HG02970 (cell line): ENCODE measurements around the gene CFAP97D1.

Experiments
- ATAC-seq: cut with Tn5 transposase; IDR thresholded peaks from one replicate; pipeline ENCODE4 v1.9.1; 2021; ENCODE audit warnings: mild to moderate bottlenecking, moderate library complexity, moderate number of reproducible peaks; ENCODE audit not compliant: unreplicated experiment, low FRiP score

CFAP97D1 gene

DNA sequence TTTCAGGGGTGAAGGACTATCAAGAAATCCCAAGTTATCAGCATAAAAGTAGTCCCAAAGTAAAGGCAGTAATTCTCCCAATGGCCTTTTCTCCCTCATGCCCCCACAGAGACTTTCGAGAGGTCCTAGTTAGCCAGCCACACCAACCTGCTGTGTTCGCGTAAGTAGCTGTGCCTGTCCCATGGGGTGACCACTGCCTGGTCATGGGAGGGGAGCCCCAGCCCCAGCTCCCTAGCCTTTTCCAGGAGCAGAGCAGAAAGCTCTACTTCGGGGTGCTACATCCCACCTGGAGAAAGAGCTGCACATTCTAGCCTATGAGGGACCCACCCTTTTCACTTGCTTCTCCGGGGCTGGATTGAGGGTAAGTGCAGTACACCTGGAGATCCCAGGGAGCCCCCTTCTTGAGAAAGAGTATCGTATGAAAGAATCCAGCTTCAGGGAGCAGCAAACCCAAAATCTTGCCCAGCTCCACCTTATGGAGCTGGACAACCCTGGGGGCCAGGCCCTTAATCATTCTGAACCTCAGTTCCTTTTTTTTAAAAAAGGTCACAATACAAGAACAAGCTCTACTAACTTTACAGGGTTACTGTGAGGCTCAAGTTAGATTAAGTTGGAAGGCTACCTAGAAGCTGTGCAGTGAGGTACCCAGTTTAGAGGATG is 13.1 kb upstream of the CFAP97D1 start:
- no peak for ATAC-seq

DNA sequence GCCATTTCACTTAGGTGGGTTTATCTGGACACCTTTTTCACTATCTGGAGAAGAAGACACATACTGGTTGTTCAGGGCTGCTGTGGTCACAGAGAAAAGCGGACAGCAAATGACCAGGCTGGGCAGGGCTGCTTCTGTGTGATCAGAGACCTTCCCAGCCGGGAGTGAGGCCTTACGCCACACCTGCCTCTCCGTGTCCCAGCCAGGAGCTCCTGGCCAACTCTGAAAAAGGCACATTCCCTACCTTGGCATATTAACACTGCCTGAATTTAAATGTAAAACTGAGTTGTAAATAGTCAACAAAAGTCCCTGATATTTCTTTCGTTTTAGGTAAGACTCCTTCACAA is 12.5 kb upstream of the CFAP97D1 start:
- no peak for ATAC-seq

DNA sequence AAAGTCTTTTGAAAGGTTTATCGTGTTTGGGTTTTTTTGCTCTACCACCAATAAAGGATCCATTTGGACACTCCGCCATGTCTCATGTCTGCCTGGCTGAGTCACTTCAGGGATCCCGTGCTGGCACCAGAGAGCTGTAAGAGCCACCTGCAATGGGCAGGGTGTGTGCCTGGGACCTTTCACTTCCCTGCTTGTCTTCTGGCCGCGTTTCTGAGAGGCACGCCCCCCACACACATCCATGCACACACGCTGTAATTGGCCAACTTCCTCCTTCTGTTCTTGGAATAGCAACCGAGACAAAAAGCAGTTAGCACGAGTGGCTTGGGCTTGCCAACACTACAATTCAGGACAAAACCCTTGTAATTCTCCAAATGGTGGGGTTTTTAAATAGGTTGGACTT is 11.9 kb upstream of the CFAP97D1 start:
- no peak for ATAC-seq

DNA sequence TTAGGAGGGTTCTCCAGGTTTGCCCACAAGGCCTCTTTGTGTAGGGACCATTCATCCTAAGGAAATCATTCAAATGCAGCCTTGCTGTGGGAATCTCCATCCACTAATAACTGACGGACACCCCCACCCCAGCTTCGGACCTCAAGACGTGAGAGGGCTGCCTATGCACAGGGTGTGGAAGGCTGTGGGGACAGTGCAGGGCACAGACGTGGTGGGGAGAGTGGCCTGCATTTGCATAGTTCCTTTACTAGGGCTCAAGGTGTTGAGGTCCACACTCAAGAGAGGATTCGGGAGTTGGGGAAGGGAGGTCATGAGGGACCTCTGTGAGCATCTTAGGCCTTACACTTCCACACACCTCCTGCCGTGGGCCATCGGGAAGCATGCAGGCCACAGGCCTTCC is 11.3 kb upstream of the CFAP97D1 start:
- ATAC-seq, result no peak

DNA sequence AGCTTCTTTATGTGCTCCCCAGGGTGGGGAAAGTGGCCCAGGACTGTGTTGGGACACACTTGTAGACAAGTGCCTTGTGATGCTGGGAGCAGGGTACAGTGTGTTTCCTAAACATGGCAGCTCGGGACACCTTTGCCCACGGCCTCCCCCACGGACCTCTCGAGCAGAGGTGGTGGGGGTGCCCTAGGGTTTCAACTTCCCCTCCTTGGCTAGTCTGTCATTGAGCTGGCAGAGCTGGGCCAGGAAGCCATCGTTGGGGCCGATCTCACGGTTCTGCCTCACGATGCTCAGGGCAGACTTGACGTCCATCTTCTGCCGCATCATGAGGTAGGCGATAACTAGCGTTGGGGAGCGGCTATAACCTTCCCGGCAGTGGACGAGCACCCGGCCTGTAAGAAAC is 10.8 kb upstream of the CFAP97D1 start:
- no peak for ATAC-seq

DNA sequence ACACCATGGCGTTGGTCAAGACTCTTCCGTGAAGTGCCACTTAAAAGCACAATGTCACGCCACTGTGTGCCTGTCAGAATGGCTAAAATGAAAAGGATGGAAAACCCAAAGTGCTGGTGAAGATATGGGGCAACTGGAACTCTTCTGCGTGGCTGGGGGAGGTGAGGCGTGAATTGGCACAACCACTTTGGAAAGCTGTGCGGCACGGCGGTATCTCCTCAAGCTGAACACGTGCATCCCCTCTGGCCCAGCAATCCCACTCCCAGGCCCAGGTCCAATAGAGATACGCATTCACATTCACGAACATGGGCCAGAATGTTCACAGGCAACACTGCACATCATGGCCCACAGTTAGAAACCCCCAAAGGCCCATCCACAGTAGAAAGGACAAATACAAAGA is 10.4 kb upstream of the CFAP97D1 start:
- no peak for ATAC-seq

DNA sequence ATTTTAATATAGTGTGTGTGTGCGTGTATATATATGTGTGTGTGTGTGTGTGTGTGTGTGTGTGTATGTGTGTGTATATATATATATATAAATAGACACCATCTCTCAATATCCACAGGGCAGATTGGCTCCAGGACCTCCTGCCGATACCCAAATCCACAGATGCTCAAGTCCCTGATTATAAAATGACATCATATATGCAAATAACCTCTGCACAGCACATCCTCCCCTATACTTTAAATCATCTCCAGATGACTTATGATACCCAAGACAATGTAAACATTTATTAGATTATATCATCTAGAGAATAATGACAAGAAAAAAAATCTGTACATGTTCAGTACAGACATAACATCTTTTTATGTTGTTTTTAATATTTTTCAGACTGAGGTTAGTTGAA is 9.3 kb upstream of the CFAP97D1 start:
- no peak for ATAC-seq

DNA sequence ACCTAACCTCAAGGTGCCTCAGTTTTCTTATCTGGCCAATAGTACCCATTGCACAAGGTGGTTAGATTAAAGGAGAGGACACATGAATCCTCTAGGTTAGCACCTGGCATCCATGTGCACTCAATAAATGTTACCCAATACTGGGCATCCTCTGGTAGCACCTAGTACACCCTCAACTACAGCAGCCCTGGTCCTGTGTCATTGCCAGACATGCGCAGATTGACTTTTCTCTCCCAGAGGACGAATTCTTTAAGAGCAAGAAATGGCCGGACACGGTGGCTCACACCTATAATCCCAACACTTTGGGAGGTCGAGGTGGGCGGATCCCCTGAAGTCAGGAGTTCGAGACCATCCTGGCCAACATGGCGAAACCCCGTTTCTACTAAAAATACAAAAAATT is 8.8 kb upstream of the CFAP97D1 start:
- ATAC-seq, result no peak

DNA sequence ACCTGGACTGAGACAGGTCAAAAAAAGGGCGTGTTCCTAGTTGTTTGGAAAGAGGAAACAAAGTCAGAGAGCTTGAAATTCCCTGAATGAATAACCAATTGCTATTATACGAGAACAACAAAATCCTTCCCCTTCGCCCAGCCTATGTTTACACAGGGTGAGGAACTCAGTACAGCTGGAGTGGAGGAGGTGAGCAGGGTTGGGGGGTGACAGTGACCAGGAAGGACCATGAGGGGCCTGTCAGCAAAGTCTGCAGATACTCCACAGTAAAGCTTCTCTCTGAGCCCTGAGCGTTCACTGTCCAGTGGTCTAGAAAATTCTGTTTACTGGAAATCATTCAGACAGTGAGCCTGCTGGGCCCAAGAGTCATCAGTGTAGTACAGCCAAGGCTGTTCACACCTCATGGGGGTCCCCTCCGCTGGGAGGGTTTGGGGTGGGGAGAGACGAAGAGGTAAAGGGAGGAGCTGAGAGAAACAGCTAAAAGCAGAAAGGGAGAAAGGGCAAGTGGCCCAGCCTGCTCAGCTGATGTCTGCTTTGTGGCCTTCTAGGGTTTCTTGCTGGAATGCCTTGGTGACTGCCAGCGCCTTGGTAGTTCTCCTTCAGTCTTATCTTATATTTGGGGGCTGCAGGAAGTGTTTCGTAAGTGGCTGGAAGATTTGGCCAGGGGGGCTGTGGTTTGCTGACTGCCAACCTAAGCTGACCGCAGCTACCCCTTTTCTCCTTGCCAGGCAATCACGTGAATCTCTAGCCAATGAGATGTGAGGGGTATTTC is 7.2 kb upstream of the CFAP97D1 start:
- ATAC-seq, result no peak

DNA sequence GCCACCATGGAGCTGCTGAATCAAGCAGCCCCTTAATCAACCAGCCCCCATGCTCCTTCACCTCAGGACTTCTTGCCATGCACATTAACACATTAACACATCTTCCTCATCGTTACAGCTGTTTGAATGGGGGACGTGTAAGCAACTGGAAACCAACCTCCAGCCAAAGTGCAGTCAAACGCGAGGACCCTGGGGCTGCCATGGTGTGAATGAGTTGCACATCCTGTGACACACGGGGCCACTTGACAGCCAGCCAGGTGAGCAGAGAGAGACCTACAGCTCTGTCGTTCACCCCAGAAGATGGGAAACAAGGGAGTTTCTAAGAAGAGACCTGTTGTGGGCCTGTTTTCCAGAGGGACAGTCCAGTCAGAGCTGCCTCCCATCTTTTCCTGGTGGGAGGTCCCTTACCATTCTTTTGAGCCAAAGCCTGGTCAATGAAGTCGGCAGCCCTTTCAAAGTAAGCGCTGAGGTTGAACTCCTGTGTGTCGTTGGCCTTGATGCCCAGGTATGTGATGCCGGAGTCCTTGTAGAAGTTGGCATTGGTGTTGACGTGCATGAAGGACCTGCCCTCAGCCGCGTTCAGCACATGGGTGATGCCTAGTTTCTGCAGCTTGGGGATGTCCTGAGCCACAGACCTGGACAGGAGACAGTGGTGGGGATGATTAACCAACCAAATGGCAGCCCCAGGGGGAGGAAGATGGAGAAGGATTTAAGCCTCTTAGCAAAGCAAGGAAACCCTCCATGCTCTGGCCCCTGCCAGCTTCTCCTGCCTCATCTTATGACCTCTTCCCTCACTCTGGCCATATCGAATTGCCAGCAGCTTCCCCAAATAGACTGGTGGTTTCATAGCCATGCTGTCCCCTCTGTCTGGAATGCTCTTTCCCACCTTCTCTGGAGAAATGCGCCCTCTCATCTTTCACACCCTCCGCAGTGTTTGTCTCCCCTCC is 5.7 kb upstream of the CFAP97D1 start:
- ATAC-seq, result no peak

DNA sequence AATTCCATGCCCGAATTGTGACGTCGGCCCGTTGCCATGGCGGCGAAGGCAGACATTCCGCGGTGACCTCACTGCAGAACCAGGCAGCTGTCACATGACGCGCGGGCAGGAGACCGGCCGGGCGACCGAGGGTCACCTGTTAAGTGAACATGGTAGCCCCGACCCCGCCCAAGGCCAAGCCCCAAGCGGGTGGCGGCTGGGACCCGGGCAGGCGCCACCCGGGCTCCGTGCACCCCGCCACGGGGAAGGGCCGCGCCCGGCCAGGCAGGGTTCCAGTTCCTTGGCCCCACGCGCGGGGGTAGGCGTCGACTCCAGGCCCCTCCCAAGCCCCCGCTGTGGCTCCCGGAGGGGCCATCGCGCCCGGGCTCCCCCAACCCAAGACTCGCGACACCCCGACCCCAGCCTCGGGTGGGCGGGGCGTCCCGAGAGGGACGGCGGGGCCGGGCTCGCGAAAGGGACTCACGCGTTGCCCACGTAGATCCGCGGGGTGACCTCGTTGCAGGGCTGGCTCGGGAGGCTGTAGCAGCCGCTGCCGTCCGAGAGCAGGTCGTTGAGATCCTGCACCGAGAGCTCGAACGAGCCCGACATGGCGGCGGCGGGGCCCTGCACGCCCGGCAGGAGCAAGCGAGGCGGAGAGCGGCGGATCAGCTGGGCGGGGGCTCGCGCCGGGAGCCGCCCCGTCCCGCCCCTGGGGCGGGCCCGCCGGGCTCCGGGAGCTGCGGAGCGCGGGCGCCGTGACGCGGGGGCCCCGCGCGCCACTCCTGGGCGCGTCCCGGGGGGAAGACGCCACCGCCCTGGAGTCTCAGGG is 1.7 kb upstream of the CFAP97D1 start, which contains the start of gene DUSP3:
Gene DUSP3, minus strand, starts transcription at position 641 of the 808 bp plus-strand sequence. Its CDS starts 53 bp downstream, at position 588.
- ATAC-seq, result peak; percentile 77

DNA sequence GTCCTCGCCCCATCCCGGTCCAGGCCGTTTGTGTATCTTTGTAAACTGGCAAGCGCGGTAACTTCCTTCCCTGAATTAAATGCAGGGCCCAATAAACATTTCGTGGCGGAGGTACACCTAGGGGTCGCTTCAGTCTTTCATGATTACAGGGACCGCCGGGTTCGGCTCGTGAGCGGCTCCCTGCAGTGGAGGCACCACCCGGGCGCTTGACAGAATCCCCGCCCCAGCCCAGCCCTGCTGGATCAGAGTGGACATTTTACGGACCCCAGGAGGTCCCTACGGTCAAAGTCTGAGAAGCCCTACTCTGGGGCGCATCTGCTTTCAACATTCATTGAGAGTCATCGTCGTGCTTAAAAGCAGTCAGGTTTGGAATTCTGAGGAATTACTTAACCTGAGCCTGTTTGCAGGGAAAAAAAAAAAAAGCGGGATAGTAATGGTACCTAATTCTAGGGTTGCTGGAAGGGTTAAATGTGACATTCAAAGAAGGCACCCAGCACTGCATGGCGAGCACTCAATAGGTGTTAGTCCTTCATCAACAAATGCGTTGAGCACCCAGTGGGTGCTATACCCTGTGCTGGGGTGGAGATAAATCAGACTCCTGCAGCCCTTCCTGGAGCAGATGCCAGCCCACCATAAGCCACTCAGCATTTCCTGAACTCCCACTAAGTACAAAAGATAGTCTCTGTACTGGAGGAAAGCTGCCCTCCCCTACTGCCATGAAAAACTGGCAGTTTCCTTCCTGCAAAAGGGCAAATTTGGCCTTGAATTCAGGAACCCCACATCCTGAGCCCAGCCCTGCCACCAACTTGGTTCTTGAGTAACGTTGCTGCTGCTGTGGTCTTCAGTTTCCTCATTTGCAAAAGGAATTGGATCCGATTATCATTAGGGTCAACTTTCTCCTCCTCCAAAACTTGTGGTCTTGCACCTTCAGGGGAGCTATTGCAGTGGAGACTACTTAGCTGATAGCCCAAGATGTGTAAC is 800 bp upstream of the CFAP97D1 start:
- ATAC-seq, result no peak

DNA sequence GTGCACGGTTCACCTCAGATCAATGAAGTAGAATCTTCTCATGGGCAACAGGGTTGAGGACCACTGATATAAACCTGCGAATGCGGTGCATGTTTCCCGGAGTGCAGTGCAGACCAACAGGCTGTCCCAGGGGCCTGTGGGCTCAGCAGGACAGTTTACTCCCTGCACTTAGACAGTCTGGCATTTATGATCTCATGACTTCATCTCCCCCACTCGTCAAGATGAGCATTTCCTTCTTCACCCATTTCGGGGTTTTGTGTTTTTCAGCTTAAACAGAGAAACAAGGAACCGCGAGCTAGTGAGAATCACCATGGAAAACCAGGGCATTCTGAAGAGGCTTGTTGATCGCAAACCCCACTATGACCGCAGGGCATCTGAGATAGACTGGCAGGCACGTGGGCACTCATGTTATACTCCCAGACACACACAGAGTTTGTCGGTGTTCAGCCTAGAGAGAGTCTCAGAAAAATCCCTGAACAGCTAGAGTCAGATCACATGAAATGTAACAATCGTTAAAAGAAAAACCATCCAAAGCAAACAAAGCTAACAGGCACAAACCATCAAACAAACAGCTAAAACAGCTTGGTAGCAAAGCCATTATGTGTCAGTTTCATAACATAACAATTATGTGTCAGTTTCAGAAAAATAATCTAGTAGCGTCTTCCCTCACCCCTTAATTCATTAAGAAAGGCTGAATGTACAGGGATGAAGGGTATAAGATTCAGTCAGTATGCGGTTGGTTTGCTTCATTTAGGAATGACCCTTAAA is 2.9 kb downstream of the CFAP97D1 start:
- no peak for ATAC-seq

DNA sequence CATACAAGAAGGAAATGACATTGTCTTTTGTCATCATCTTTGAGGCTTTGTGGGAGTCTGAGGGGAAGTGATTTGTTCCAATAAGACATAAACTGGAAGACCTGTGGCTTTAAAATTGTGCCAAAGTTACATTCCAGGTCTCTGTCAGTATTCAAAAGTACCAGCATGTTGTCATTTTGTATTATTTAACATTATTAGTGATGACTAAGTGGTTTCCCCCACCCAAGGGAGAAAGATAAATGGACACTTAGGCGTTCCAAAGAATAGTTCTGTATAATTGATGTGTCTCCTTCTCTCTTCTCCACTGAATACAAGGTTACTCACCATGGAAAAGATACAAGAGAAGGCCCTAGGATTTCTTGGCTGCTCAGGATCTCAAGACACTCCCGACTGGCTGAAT is 3.8 kb downstream of the CFAP97D1 start:
- no peak for ATAC-seq

DNA sequence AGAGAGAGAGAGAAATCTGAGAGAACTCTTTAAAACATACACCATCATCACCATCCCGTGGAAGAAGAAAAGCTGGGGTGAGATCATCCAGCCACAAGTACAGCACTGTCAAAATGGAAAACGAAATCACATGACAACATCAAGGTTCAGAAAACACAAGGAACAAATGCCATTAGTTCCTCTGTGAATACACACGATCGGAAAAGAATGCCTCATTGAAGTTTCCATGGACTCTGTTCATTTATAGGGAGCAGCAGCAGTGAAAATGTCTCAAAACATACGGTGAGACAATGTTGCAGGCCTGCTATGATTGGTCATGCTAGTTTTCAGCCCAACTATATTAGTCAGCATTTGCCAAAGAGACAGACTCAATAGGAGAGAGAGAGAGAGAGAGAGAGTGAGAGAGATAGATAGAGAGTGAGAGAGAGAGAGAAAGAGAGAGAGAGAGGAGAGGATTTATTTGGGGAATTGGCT is 4.4 kb downstream of the CFAP97D1 start:
- no peak for ATAC-seq

DNA sequence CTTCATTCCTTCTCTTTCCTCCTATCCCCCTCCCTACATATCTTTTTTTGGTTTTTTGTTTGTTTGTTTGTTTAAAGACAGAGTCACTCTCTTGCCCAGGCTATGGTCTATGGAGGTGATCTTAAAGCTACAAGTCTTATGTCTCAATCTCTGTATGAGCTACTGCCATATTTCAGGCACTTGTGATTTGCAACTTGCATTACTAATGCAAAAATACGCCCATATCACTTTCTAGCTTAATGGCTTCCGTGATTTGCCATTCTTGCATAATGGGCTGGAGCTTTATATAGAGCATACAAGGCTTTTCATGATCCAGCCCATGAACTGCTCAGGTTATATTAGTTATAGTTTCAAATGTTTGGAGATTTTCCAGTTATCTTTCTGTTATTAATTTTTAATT is 7.5 kb downstream of the CFAP97D1 start:
- ATAC-seq, result no peak

DNA sequence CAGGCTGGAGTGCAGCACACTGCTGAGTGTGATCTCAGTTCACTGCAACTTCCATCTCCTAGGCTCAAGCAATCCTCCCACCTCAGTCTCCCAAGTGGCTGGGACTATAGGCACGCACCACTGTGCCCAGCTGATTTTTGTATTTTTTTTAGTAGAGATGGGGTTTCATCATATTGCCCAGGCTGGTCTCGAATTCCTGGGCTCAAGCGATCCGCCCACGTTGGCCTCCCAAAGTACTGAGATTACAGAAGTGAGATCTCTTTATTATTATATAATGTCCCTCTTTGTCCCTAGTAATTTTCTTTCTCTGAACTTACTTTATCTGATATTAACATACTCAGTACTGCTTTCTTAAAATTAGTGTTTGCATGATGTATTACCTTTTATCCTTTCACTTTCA is 8.3 kb downstream of the CFAP97D1 start:
- no peak for ATAC-seq

DNA sequence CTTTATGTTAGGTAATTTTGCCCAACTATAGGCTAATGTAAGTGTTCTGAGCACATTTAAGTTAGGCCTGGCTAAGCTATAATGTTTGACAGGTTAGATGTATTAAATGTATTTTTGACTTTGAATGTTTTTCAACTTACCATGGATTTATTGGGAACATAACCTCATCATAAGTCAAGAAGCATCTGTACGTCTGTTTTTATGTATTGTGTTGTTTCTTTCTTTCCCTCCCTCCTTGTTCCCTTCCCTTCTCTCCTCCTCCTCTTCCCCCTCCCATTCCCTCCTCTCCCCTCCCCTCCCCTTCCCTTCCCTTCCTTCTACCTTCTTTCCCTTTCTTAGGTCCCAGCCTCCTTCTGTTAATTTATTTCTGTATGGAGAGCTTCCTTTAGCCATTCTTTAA is 9.2 kb downstream of the CFAP97D1 start:
- no peak for ATAC-seq
